HG03135 (cell line): ENCODE measurements around the gene GATAD2B.

Source experiments
- ATAC-seq: cut with Tn5 transposase; IDR thresholded peaks from one replicate; pipeline ENCODE4 v1.9.1; 2021; ENCODE audit warnings: mild to moderate bottlenecking, moderate library complexity; ENCODE audit not compliant: unreplicated experiment

Gene GATAD2B

GRCh38 chr1:153922972-153923925 is at the start of gene GATAD2B:
Gene GATAD2B, minus strand, starts transcription at chr1:153922972. Its CDS starts 94,625 bp downstream, at chr1:153828347.
- peak; percentile 92 for ATAC-seq

- ATAC-seq: no peak
Observed at GRCh38 chr1:153970346-153970745, 47.6 kb upstream of the GATAD2B start.

DNA sequence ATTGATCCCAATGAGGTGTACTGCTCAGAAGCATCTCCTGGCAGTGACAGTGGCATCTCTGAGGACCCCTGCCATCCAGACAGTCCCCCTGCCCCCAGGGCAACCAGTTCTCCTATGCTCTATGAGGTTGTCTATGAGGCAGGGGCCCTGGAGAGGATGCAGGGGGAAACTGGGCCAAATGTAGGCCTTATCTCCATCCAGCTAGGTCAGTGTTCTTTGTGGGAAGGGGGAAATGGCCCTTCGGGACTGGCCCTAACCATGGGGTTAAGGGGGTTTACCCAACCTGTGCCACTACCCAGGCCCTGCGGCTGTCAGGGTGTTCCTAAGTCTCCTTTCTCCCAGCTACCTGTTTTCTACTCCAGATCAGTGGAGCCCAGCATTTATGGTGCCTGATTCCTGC is 46.2 kb upstream of the GATAD2B start:
- ATAC-seq: no peak

- ATAC-seq: no peak
Observed at GRCh38 chr1:153968408-153968807, 45.6 kb upstream of the GATAD2B start.

DNA sequence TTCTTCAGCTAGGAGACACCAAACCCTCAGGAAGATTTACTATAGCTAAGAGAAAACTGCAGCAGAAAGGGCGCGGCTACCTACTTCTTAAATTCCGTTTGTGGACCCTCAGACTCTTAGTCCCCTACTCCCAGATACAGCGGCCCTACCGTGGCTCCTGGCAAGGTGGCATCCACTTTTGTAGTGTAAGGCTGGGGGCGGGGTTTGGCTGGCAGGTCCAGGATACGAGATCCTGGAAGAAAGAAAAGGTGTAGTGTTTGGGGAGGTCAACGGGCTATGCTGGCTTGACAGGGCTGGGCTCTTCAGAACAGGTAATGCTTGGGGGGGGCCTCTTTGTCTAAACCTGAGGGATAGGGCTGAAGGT is 45.2 kb upstream of the GATAD2B start:
- no peak for ATAC-seq

DNA sequence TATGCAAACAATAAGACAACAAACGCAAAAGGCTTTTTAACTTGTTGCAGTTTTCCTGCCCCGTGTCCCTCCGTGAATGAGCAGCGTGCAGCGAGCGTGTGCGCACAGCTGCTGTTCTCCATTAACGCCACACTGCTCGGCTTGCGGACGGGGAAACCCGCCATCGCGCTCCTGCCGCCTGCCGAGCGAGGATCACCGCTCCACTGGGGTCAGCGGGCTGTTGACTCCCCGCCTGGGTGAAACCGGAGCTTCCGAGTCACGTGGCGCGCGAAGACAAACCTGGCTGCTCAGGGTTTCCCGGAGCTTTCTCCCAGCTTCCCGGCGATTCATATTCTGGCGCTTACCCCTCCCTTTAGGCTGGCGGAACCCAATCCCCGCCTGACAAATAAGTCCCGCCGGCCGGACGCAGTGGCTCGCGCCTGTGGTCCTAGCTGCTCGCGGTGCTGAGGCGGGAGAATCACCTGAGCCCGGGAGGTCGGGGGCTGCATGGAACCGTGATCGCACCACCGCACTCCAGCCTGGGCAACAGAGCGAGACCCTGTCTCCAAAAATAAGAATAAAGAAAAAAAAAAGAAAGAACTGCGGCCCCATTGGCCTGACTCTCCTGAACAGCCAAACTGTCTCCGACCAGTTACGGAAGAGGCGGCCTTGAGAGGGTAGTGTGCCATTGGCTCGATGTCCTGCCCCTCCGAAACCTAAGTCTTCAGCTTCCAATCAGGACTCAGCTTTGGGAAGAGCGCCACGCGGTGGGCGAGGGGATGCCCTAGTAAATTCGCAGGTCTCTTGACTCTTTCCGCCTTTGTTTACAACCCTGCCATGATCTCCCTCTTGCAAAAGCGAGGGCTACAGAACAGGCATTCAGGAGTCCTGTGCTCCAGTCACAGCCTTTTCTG is 44.6 kb upstream of the GATAD2B start, which contains the start of gene CREB3L4:
TSS of gene CREB3L4 (plus strand) at position 796 of the 893 bp plus-strand sequence. CDS start 624 bp downstream, outside the sequence.
- peak; percentile 70 for ATAC-seq

DNA sequence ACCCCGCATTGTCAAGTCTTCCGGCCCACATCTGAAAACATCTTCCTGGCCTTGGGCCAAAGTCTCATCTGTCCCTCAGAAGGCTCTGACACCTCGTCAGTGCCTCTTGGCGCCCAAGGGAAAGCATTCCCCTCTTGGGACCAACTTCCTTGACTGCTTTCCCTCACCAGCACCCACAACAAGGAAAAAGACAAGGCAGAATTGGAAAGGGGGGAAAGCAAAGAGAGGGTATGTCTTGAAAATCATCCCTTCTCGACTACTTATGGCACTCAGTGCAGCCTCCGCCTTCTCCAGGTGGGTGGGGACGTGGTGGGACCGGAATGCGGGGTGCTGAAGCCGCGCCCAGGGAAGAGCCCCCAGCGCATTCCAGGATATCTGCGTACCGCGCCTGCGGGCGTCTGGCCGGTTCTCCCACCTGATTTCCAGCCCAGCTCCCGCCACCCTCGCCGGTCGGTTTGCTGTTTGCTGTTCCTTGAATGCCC is 41.1 kb upstream of the GATAD2B start:
- no peak for ATAC-seq

- peak; percentile 45 for ATAC-seq
Observed at GRCh38 chr1:153963030-153963849, 40.5 kb upstream of the GATAD2B start, which contains the start of gene SLC39A1. Gene SLC39A1, minus strand, starts transcription at chr1:153963537. Its CDS starts 822 bp downstream, at chr1:153962715.

DNA sequence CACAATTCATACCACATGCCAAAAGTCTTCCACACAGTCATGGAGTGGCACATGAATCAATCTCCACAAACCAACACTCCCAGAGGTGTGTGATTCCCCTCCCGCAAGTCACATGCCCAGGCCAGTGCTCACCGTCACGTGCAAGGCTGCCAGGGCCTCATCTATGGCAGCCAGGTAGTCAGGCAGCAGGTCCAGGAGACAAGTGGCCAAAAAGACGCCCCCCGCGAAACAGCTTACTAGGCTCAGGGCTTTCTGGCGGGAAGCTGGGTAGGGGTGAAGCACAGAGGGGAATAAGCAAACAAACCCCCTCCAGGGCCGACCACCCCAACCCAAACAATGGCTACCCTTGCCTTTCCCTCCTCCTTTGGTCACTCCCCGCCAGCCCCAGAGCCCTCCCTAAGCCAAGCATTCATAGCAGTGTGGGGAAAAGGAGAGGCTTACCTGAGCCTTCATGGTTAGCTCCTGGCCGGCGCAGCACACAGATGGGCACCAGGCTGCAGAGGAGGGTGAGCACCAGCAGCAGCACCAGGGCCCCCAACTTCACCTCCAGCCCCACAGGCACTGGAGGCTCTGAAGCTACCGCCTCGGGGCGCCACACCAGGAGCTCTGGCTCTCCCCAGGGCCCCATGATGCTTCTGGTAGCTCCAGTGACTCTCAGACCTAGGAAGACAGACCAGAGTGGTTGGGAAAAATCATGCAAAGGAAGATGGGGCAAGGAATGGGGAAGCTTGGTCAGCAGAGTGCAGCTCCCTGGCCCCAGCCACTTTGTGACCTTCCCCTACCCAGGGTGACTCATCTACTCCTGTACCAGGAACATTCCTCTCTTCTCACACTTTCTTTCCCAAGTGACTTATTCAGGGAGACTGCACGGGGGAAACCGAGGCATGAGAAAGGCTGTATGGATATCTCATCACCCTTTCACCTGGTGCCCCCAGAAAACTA is 39.6 kb upstream of the GATAD2B start:
- ATAC-seq: no peak

GRCh38 chr1:153961421-153961820 is 38.6 kb upstream of the GATAD2B start:
- no peak for ATAC-seq

DNA sequence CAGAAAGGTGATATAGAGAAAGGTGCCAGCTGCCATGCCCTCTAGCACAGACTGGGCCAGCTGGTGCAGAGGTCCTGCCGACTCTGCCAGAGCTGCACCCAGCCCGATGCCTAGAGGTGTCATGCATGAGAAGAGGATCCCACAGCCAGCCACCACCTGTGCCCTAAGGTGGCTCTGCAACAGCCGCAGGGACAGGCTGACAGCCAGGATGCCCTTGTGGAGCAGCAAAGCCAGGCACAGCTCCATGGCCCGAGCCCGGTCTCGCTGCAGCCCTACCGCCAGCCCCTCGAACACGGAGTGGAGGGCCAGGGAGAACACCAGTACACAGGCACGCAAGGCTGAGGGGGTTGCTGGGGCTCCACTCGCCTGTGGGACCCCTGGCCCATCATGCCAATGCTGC is 37.4 kb upstream of the GATAD2B start:
- ATAC-seq: no peak

- no peak for ATAC-seq
Observed at GRCh38 chr1:153959454-153959853, 36.7 kb upstream of the GATAD2B start.

- ATAC-seq: no peak
Observed at GRCh38 chr1:153958961-153959260, 36.1 kb upstream of the GATAD2B start.

- peak; percentile 73 for ATAC-seq
Observed at GRCh38 chr1:153958111-153958960, 35.6 kb upstream of the GATAD2B start, which contains the start of gene CRTC2. Gene CRTC2, minus strand, starts transcription at chr1:153958612. Its CDS starts 115 bp downstream, at chr1:153958497.

DNA sequence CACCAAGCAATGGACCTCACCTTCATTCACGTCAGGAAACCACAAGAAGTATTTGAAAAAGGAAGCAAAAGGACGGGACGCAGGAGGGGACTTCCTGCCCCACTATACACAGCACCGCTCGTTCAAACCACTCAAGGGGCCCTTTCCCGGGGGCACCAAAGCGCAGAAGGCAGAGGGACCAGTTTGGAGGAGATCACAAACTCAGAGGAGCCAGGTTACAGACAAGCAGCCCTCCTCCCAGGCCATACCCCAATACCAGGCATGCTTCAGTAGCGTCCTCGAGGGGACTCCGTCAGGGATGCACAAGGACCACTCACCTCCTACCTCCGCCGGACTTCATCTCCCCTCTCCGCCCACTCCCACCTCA is 35.0 kb upstream of the GATAD2B start:
- ATAC-seq: no peak

DNA sequence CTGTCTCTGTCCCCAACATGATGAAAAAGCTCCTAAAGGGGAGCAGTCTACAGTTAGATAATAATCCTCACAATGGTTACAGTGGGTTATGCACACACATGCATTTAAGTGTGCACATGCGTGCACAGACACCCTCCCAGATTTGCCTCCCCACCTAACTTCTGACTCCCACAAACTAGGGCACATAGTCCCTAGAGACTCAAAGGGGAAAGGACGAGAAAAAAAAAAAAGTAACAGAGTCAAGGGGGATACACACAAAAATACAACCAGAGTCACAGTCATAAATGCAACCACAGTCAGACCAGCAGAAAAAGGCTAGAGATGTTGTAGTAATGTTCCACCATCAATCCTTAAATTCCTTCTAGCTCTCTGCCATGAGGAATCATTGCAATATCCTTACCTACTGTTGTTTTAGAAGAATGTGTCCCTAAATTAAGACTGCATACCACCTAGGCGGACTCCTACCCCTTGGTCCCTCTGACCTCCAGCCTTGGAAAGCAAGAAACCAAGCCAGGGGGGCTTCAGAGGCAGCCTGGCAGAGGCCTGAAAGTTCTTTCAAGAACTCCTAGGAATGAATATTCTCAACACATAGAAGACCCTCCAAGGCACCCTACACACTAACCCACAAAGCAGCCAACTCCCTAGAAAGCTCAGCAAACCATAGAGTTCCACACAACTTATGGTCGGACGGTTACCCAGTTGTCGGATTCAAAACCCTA is 34.4 kb upstream of the GATAD2B start:
- ATAC-seq: no peak

GRCh38 chr1:153954826-153955225 is 32.1 kb upstream of the GATAD2B start:
- no peak for ATAC-seq

DNA sequence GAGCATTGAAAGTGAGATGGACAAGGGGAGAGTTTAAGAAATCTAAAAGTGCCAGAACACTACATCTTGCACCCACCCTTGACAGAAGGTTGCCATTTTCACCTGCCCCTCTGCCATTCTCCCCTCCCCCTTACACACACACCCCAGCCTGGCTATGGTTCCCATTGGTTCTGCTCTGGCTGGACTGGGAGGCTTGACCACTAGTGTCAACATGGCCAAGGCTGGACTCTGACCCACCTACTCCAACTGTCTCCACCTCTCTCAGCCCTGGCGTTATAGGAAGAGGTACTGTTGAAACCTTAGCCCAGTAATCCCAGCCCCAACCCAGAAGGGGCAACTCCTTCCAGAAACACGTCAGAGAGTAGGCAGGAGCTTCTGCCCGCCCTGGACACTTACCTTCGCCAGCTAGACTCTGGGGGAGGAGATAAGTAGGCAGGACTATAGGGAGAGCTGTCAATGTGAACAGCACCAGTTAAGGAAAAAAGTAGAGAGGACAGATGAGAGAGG is 31.1 kb upstream of the GATAD2B start:
- no peak for ATAC-seq
